GM10248 (cell line): ENCODE measurements around the gene INHBA.

Experiments
- CTCF ChIA-PET: fragments of 300-600 bp; sonication (Branson Sonifier 250); formaldehyde crosslinking; extraction: SDS; loops from one replicate; lab custom pipeline; 2021; ENCODE audit warnings: antibody characterized with exemption; lab: Yijun Ruan, JAX
- POLR2A ChIA-PET: fragments of 350-650 bp; sonication (Branson Sonifier 250); formaldehyde crosslinking; extraction: SDS; loops from one replicate; lab custom pipeline; 2020; ENCODE audit warnings: antibody characterized with exemption; lab: Yijun Ruan, JAX
- DNase-seq: peaks from one replicate; pipeline ENCODE4 v3.0.0; 2012; ENCODE audit errors: extremely low spot score
- TF ChIP-seq, protein P1 (sequence below): IDR thresholded peaks from 2 replicates; pipeline ENCODE4 v1.5.1; 2012; ENCODE audit warnings: mild to moderate bottlenecking, low read depth; ENCODE audit errors: extremely low read depth, missing control alignments, control extremely low read depth

Gene INHBA

DNA sequence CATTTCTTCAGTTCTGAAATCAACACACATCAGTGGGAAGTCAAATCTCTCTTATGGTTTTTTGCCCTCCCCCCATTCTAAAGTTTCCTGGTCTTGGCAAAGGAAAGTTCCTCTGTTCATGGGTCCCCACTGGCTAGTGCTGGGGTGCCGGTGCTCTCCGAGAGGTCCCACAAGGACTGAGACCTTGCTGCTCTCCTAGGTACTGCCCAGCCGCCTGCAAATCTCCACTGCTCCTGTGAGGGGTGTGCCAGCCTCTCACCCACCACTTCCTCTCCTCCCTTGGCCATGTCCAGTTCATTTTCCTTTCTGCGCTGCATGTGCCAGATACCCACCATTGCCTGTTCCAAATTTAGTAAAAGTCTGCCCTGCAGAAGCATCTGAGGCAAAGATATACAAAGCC lies 17.2 kb upstream of the INHBA start:
- TF ChIP-seq, protein P1, sequence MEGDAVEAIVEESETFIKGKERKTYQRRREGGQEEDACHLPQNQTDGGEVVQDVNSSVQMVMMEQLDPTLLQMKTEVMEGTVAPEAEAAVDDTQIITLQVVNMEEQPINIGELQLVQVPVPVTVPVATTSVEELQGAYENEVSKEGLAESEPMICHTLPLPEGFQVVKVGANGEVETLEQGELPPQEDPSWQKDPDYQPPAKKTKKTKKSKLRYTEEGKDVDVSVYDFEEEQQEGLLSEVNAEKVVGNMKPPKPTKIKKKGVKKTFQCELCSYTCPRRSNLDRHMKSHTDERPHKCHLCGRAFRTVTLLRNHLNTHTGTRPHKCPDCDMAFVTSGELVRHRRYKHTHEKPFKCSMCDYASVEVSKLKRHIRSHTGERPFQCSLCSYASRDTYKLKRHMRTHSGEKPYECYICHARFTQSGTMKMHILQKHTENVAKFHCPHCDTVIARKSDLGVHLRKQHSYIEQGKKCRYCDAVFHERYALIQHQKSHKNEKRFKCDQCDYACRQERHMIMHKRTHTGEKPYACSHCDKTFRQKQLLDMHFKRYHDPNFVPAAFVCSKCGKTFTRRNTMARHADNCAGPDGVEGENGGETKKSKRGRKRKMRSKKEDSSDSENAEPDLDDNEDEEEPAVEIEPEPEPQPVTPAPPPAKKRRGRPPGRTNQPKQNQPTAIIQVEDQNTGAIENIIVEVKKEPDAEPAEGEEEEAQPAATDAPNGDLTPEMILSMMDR = no peak
- DNase-seq = no peak
- POLR2A ChIA-PET = no interaction called here
- CTCF ChIA-PET = interaction anchor here (1.3 to 3.5 kb wide), 3 partner anchors 15 to 717 kb away, joined by 3 to 19 read pairs (median 4); no protein-coding TSS in a partner anchor

DNA sequence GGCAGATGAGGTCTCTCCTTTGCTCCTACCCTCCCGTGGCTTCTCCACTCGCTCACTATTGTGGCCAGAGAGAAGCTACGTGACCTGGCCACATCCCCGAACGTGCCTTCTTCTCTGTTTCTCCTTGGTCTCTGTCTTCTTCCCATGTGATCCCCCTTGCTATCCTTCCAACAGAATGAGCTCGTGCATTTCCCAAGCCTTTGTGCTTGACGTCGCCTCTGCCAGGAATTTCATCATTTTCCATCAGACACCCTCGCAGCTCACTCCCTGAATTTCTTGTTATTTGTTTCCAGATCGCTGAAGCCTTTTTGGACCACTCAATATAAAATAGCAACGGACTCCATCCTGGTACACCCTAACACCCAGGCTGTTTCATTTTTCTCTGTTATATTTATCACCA lies 13.8 kb upstream of the INHBA start:
- ChIA-PET CTCF (interaction anchor here (1.7 to 3.5 kb wide), 3 partner anchors 9 to 20 kb away, joined by 4 to 19 read pairs (median 10); no protein-coding TSS in a partner anchor), POLR2A (no interaction called here)
- TF ChIP-seq, protein P1 = no peak
- no peak for DNase-seq

DNA sequence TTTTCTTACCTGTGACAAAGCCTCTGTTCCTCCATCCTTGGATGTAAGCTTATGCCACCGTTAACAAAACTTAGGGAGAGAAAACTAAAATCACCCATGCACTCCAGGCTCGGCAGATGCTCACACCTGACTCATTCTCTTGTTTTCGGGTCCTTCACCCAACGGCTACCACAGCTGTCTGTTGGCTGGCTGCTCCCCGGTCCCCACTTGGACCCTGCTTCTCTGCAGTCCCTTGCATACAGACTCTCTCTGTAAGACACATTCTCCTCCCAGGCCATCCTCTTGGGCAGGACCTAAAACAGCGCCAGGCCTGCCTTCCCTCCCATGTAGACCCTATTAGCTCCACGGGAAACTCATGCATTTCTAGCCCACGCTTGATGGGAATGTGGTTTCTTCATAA lies 12.1 kb upstream of the INHBA start:
- POLR2A ChIA-PET = no interaction called here
- TF ChIP-seq, protein P1 = no peak
- no peak for DNase-seq
- CTCF ChIA-PET = interaction anchor here (0.8 to 2.5 kb wide), 5 partner anchors 10 to 1385 kb away, joined by 3 to 10 read pairs (median 3); no protein-coding TSS in a partner anchor

DNA sequence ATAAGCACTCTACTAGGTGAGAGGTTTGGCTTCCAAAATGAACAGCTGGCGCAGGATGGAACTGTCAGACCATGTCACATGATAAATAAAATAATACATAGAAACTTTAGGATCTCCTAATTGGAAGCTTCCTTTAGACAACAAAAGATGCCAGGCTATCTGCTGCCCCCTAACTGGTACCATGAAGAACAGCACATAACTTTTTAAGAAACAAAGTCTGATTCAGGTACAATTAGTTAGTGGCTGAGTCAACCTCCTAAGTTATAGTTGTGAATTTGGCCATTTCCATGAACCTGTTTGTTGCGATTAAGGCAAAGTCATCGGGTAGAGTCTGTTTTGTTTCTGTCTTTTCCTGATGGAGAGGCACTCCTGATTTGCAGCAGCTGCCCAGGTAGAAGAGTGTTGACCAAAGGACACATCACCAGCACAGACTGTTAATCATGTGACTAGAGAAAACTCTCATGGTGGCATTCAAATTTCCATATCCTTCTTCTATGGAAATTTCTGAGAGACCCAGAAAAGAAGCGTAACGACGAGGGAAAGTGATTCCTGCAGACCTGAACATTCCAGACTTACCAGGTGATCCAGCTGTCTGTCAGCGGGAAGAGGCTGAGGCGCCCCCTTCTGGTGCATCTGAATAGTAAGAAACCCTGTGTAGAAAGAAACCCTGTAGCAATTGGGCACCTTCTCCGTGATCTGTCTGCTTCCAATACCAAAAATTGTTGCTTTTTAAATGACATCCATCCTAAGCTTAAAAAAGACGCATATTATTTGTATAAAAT lies 8.6 kb upstream of the INHBA start:
- no peak for DNase-seq

DNA sequence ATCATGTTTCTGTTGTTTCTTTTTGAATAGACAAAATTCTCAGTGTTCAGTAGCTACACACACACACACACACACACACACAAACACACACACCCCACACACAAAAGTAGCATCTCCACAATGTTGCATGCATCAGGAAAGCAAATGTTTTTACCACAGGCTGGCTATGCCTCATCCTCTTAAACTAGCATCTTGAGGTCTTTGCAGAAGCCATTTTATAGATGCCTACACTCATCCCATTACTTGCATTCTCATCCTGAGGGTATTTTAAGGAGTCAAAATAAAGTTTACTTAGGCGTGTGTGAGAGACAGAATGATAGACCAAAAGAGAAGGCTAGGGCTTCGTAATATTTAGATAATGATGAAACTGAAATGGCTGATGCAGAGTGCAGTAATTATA lies 7.9 kb upstream of the INHBA start:
- POLR2A ChIA-PET = no interaction called here
- no peak for DNase-seq
- TF ChIP-seq, protein P1 = no peak
- CTCF ChIA-PET = interaction anchor here (0.6 to 1.7 kb wide), 9 partner anchors 8 to 703 kb away, joined by 3 to 6 read pairs (median 4); partner anchors contain the start of gene INHBA

More for the DNA sequence above, 8.6 kb upstream of the INHBA start:
- ChIA-PET POLR2A (no interaction called here), CTCF (interaction anchor here (0.6 to 1.7 kb wide), 6 partner anchors 9 to 704 kb away, joined by 3 to 6 read pairs (median 4); partner anchors contain the start of gene INHBA)
- TF ChIP-seq, protein P1 = peak; percentile 12

DNA sequence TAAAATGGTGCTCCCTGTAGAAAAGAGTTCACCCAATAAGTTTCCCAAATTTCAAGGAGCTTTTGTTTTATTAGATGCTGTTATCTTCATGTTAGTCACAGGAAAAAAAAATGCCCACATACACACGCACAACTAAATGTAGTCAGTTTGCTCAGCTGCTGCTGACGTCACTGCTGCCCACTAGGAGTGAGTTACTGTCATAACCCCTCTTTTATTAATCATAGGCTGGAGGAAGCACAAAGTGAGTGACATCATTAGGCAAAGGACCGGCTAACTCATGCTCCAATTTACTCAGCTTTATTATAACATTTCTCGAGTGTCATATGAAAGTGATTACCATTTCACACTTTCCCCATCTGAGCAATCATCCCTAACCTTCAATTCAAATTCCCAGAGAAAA lies 6.7 kb upstream of the INHBA start:
- TF ChIP-seq, protein P1 = no peak
- DNase-seq = no peak
- ChIA-PET POLR2A (no interaction called here), CTCF (interaction anchor here (1.1 to 1.7 kb wide), 9 partner anchors 11 to 231 kb away, joined by 3 to 6 read pairs (median 4); no protein-coding TSS in a partner anchor)
